ENCODE data around the gene ANKRD30B.
"Not testable (repeated sequence)": the region's sequence is repeated elsewhere in the genome, so short reads cannot be mapped to it uniquely, and the experiment has no call there.

ANKRD30B gene, protein sequence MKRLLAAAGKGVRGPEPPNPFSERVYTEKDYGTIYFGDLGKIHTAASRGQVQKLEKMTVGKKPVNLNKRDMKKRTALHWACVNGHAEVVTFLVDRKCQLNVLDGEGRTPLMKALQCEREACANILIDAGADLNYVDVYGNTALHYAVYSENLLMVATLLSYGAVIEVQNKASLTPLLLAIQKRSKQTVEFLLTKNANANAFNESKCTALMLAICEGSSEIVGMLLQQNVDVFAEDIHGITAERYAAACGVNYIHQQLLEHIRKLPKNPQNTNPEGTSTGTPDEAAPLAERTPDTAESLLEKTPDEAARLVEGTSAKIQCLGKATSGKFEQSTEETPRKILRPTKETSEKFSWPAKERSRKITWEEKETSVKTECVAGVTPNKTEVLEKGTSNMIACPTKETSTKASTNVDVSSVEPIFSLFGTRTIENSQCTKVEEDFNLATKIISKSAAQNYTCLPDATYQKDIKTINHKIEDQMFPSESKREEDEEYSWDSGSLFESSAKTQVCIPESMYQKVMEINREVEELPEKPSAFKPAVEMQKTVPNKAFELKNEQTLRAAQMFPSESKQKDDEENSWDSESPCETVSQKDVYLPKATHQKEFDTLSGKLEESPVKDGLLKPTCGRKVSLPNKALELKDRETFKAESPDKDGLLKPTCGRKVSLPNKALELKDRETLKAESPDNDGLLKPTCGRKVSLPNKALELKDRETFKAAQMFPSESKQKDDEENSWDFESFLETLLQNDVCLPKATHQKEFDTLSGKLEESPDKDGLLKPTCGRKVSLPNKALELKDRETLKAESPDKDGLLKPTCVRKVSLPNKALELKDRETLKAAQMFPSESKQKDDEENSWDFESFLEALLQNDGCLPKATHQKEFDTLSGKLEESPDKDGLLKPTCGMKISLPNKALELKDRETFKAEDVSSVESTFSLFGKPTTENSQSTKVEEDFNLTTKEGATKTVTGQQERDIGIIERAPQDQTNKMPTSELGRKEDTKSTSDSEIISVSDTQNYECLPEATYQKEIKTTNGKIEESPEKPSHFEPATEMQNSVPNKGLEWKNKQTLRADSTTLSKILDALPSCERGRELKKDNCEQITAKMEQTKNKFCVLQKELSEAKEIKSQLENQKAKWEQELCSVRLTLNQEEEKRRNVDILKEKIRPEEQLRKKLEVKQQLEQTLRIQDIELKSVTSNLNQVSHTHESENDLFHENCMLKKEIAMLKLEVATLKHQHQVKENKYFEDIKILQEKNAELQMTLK (N-terminal part only)

DNA sequence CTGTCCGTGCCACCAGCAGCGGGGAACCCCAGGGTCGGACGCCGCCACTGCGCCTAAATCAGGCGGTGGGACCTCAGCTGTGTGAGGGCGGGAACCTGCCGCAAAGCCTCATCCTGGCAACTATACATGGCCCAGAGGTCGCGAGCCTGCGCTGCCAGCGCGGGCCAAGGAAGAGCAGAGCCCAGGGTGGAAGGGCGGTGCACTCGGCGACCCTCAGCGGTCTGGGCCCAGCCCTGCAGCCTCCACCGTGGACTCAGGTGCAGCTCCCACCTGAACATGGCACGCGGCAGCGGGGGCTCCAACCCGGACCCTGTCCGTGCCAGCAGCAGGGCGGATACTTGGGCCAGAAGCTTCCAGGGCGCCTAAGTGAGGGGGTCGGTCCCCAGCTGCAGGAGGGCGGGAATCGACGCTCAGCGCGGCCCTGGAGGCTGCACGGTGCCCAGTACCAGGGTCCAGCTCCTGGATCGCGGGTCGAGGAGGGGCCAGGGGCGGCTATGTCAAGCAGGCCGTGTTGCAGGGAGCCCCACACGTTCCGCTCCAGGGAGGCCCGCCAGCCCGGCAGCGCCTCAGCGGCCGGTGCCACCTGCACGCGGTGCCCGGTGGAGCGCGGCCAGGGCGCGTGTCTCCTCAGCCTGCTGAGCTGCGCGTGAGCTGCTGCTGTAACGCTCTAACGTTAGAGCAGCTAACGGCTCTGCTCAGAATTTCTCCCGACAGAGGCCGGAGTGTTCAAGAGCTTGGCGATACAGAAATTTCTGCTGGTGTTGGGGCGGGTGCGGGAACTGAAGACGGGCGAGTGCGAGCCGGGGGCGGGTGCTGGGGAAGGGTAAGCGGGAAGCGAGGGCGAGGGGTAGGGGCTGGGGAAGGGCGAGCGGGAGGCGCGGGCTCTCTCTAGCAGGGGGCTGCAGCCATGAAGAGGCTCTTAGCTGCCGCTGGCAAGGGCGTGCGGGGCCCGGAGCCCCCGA is at the start of gene ANKRD30B:
TSS of gene ANKRD30B (plus strand) at position 660 of the 962 bp plus-strand sequence. CDS start at position 908, 248 bp downstream.
- in situ Hi-C loops (cut with MboI; ENCODE audit: low sequenced_read_pairs) = no loop called here

DNA sequence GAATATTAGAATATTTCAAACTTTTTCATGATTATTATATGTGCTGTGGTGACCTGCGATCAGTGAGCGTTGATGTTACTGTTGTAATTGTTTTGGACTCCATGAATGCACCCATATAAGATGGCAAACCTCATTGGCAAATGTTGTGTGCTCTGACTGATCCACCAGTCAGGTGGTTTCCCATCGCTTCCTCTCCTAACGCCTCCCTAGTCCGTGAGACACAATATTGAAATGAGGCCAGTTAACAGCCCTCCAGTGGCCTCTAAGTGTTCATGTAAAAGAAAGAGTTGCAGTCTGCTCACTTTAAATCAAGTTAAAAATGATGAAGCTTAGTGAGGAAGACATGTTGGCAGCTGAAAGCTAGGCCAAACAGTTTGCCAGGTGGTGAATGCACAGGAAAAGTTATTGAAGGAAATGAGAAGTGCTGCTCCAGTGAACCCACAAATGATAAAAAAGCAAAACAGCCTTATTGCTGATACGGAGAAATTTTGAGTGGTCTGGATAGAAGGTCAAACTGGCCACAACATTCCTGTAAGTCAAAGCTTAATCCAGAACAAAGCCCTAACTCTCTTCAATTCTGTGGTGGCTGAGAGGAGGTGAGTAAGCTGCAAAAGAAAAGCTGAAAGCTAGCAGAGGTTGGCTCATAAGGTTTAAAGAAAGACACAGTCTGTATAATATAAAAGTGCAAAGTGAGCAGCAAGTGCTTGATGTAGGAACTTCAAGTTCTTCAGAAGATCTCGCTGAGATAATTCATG is 46.5 kb upstream of the ANKRD30B start:
- in situ Hi-C loops (cut with MboI; ENCODE audit: low sequenced_read_pairs) = not testable (repeated sequence)

DNA sequence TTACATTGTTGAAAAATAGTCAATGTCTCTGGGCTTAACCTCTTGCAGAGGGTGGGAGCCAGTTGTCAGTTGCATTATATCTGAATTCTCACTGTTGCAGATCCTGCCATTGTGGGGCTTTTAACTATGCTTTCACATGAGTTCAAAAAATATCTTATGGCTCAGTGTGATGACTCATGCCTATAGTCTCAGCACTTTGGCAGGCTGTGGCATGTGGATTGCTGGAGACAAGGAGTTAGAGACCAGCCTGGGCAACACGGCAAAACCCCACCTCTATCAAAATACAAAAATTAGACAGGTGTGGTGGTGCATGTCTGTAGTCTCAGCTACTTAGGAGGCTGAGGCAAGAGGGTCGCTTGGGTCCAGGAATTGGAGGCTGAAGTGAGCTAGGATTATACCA is 38.2 kb upstream of the ANKRD30B start:
- in situ Hi-C loops (cut with MboI; ENCODE audit: low sequenced_read_pairs) = not testable (repeated sequence)

DNA sequence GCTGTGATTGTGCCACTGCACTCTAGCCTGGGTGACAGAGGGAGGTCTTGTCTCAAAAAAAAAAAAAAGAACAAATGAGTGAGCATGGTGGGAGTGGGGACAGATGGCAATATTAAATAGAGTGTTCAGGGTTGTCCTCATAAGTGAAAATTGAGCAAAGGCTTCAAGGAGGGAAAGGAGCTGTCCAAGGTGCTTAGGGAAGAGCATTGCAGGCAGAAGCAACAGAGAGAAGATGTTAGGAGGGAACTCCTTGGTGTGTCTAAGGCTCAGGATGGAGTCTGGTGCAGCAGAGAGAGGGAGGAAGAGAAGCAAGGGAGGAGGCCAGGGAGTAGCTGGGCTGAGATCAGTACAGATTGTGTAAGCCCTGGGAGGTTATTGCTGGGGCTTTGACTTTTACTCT is 26.4 kb upstream of the ANKRD30B start:
- in situ Hi-C loops (cut with MboI; ENCODE audit: low sequenced_read_pairs) = not testable (repeated sequence)

DNA sequence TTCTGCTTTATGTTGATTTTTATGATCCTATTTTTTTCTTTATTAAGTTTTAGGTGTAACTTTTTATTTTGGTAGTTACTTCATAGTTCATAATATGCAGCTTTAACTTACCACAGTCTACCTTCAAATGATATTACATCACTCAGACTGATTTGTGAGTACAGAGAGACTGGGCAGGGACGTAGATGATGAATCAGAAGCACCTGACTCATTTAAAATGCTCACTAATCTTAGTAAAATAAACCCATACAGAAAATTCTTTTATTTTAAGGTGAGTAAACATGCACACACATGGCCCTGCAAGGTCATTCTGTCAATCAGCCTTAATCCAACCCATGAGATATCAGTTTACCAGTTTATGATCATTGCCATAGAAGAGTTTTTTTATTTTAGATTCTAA is 8.9 kb upstream of the ANKRD30B start:
- in situ Hi-C loops (cut with MboI; ENCODE audit: low sequenced_read_pairs) = not testable (repeated sequence)

DNA sequence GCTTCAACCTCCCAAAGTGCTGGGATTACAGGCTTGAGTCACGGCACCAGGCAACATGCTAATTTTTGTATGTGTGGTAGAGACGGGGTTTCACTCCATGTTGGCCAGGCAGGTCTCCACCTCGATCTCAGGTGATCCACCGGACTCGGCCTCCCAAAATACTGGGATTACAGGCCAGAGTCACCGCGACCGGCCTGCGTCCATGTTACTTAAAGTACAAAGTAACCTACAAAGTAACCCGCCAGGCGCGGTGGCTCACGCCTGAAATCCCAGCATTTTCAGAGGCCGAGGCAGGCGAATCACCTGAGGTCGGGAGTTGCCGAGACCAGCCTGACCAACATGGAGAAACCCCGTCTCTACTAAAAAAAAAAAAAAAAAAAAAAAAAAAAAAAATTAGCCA is 1.1 kb upstream of the ANKRD30B start:
- in situ Hi-C loops (cut with MboI; ENCODE audit: low sequenced_read_pairs) = no loop called here

DNA sequence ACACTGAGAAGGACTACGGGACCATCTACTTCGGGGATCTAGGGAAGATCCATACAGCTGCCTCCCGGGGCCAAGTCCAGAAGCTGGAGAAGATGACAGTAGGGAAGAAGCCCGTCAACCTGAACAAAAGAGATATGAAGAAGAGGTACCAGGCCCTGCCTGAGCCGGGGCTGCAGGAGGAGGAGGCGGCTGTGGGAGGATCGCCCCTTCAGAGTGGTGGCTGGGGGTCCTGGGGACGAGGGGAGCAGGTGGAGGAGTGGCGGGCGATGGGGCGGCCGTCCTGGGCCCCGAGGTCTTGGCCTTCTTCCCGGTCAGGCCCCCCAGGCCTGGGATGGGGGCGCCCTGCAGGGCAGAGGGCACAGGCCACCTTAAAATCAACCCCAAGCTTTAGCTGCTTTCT is 524 bp downstream of the ANKRD30B start:
- in situ Hi-C loops (cut with MboI; ENCODE audit: low sequenced_read_pairs) = no loop called here

DNA sequence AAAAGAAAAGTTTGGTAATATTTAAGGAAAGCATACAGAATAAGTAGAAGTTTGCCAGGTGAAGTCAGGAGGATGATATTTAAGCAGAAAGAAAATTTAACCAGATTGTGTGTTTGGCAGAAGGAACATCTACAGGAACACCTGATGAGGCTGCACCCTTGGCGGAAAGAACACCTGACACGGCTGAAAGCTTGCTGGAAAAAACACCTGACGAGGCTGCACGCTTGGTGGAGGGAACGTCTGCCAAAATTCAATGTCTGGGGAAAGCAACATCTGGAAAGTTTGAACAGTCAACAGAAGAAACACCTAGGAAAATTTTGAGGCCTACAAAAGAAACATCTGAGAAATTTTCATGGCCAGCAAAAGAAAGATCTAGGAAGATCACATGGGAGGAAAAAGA is 15.6 kb downstream of the ANKRD30B start:
- in situ Hi-C loops (cut with MboI; ENCODE audit: low sequenced_read_pairs) = not testable (repeated sequence)

DNA sequence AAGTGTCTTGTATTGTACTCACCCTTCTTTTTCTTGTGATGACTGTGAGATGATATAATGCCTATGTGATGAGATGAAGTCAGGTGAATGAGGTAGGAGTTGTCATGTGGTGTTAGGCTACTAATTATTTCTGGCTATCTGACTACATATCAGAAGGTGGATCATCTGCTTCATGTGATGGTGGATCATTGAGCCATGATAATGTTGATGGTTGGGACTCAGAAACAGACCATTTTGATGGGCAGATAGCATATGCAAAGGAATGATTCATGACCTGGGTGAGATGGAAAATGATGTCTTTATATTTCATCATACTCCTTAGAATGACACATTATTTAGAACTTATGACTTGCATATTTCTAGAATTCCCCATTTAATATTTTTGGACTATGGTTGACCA is 19.5 kb downstream of the ANKRD30B start:
- in situ Hi-C loops (cut with MboI; ENCODE audit: low sequenced_read_pairs) = no loop called here

DNA sequence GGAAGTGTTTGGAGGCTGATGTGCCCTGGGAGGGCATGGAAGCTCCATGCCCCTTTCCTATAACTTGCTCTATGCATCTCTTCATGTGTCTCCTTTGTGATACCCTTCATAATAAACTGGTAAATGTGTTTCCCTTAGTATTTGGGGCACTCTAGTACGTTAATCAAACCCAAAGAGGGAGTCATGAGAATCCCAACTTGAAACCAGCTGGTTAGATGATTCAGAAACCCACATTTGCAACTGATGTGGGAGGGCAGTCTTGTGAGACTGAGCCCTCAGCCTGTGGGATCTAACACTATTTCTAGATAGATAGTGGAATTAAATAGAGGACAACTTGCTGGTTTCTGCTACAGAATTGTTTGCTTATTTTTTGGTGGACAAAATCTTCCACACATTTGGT is 20.3 kb downstream of the ANKRD30B start:
- in situ Hi-C loops (cut with MboI; ENCODE audit: low sequenced_read_pairs) = no loop called here

DNA sequence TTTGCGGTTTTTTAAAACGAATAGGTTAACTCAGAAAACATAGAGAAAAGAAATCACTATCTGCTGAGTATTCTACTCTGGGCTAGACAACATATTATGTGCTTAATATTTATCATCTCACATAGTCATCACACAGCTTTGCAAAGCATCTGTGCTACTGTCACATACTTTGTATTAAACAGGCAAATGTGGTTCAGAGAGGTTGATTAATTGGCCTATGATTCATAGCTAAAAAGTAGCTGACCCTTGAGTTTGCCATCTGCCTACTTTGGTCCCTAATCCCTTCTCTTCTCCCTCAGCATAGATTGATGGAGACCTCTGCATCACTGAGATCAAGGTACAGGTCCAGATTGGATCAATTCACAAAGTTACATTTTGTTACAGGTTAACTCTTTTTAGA is 21.4 kb downstream of the ANKRD30B start:
- in situ Hi-C loops (cut with MboI; ENCODE audit: low sequenced_read_pairs) = no loop called here

DNA sequence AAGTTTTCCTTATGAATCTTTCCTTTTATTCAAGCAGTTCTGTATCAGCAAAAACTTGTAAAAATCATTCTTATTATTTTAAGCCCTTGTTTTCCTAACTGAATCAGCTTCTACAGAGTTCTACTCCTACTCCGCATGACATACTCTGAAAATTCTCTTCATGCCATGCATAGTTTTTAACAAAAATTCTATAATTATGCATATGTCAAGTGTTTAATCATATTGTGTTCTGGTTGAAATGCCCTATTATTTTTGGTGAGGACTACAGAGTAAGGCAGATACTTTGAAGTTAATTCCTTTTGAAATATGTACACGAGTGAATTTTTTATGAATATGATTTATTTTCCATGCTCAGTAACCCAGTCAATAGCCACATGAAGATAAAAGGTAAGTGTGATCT is 28.8 kb downstream of the ANKRD30B start:
- in situ Hi-C loops (cut with MboI; ENCODE audit: low sequenced_read_pairs) = no loop called here

DNA sequence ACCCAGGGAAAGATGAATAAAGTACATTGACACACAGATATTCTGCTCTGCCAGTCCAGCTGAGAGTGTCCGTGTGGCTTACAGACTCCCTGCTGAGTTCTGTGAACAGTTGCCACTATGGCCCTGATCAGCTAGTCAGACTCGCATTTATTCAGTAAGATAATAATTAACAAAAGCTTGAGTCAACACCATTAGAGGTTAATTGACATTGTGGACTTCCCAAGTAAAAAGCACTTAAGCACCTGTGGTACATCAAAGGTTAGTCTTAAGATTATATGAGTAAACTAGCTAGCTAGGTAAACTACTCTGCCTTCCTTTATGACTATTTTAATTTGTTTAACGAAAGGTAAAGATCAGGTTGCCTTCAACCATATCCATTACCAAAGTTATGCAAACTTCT is 33.7 kb downstream of the ANKRD30B start:
- in situ Hi-C loops (cut with MboI; ENCODE audit: low sequenced_read_pairs) = no loop called here

DNA sequence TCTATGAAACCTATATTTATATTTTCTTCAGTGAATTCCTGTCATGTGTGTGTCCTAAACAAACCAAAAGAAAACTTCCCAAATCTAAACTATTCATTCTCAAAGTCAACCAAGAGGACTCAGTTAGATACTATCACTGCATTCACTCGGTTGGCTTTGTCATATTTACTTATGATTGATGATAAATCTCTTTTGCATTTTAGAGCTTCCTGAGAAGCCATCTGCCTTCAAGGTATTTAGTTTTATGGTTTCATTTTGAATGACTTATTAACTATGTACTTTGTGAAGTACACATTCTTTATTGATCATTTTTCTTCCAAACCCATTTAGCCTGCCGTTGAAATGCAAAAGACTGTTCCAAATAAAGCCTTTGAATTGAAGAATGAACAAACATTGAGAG is 36.2 kb downstream of the ANKRD30B start:
- in situ Hi-C loops (cut with MboI; ENCODE audit: low sequenced_read_pairs) = no loop called here

DNA sequence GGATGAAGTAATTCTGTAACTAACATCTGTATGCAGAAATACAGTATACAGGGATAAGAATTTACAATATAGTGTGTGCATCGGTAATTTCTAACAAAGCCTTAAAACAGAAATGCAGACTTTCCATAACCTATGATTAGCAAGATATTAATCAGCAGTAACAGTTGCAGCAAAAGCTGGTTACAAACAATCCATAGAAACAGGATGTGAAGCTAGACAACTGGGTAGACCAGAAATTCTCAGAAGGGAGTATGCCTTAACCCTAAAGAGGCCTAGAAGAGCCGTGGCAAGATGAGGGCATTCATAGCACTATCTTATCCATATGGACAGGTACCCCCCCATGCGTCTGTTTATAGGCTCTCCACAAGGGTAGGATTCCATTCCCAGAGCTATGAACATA is 48.9 kb downstream of the ANKRD30B start:
- in situ Hi-C loops (cut with MboI; ENCODE audit: low sequenced_read_pairs) = not testable (repeated sequence)

DNA sequence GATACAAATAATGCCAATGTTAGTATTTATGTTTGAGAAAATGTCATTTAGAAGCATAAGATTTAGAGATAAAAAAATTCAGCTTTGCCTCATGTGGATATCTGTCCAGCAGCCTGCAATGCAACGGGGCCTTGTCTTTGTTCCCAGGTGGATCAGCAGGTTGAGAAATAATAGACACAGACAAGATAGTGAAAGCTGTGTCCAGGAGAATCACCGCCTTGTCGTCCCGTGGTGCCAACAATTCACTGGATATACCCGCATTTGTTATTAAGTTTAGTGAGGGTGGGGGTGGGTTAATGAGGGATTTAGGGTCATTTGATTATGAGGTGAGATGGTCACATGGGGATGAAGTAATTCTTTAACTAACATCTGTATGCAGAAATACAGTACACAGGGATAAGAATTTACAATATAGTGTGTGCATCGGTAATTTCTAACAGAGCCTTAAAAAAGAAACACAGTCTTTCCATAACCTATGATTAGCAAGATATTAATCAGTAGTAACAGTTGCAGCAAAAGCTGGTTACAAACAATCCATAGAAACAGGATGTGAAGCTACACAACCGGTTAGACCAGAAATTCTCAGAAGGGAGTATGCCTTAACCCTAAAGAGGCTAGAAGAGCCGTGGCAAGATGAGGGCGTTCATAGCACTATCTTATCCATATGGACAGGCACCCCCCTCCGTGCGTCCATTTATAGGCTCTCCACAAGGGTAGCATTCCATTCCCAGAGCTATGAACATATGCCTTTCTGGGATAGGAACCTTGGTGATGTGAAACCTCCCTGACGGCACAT is 50.2 kb downstream of the ANKRD30B start:
- in situ Hi-C loops (cut with MboI; ENCODE audit: low sequenced_read_pairs) = not testable (repeated sequence)

DNA sequence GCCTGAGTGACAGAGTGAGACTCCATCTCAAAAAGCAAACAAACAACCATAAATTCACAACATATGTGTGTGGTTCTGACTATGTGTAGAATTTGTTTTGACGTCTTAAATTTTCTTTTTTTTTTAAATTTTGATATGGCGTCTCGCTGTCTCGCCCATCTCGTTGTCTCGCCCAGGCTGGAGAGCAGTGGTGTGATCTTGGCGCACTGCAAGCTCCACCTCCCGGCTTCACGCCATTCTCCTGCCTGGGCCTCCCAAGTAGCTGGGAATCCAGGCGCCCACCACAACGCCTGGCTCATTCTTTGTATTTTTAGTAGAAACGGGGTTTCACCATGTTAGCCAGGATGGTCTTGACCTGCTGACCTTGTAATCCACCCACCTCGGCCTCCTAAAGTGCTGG is 63.1 kb downstream of the ANKRD30B start:
- in situ Hi-C loops (cut with MboI; ENCODE audit: low sequenced_read_pairs) = not testable (repeated sequence)

DNA sequence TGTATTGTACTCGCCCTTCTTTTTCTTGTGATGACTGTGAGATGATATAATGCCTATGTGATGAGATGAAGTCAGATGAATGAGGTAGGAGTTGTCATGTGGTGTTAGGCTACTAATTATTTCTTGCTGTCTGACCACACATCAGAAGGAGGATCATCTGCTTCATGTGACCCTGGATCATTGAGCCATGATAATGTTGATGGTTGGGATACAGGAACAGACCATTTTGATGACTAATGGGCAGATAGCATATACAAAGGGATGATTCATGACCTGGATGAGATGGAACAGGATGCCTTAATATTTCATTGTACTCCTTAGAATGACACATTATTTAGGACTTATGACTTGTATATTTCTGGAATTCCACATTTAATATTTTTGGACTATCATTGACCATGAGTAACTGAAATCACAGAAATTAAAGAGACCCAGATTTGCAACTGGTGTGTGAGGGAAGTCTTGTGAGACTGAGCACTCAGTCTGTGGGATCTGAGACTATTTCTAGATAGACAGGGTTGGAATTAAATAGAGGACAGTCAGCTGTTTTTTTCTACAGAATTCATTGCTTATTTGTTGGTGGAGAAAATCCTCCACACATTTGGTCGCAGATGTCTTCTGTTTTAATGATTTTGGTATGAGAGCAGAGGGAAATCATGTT is 79.1 kb downstream of the ANKRD30B start:
- in situ Hi-C loops (cut with MboI; ENCODE audit: low sequenced_read_pairs) = not testable (repeated sequence)

Measured in HL-60/S4 treated with retinoic acid at 250 ng/mL for 4 days and 3 days (cell line).